ENCODE measurements around the gene BAIAP3. TPM values are rescaled to one million over a fixed set of nuclear protein-coding genes. Genes with fewer than 3 reads are reported as not detected.

The BAIAP3 gene
- total RNA-seq, 2 experiments from 2014 or later = 3.2 to 6.3 TPM

GRCh38 chr16:1285669-1286512 is 47.6 kb upstream of the BAIAP3 start:
- intact Hi-C loops (cut with micrococcal nuclease; ENCODE audit: unreplicated experiment) = no loop called here
- H3K79me2 ChIP-seq (ENCODE audit: insufficient read depth, low read depth, low read length) = no peaks in the 10 kb centered on the region
- H2AFZ ChIP-seq (ENCODE audit: low read length) = no peak overlapping the region
- no peaks in the 10 kb centered on the region for H3K9me3 ChIP-seq (ENCODE audit: low read length)
- no TSS peak for BruUV-seq (replicated peaks)
- no peaks in the 10 kb centered on the region for H3K4me1 ChIP-seq (ENCODE audit: insufficient read depth, low read length, poor library complexity, severe bottlenecking)
- H3K9me2 ChIP-seq (ENCODE audit: insufficient read depth, low read length) = no peaks in the 10 kb centered on the region
- no peak overlapping the region for H3K4me3 ChIP-seq (ENCODE audit: low read depth, low read length, poor library complexity, severe bottlenecking)
- no peak overlapping the region for H3K4me2 ChIP-seq (ENCODE audit: low read length)
- TF ChIP-seq EZH2phosphoT487 (IDR thresholded peaks at IDR 0.05; ENCODE audit: borderline replicate concordance, low read depth, low read length) (no peak), CTCF (conservative IDR thresholded peaks at IDR 0.05; ENCODE audit: low read length) (no peak)
- POLR2A ChIA-PET = no interaction called here
- H3K27ac ChIP-seq (ENCODE audit: low read depth, low read length, poor library complexity, severe bottlenecking) = no peak overlapping the region
- H3K36me3 ChIP-seq (ENCODE audit: insufficient read depth, low read length) = no peaks in the 10 kb centered on the region
- DNase-seq (ENCODE audit: low spot score) = no peak
- no peaks in the 10 kb centered on the region for H4K20me1 ChIP-seq (ENCODE audit: insufficient read depth, low read length)
- CTCF ChIA-PET (ENCODE audit: unreplicated experiment) = no interaction called here

- ChIA-PET CTCF (ENCODE audit: unreplicated experiment) (no interaction called here), POLR2A (no interaction called here)
- Histone ChIP-seq H2AFZ (ENCODE audit: low read length) (no peak overlapping the region), H3K4me3 (ENCODE audit: low read depth, low read length, poor library complexity, severe bottlenecking) (no peak overlapping the region), H3K9me3 (ENCODE audit: low read length) (no peaks in the 10 kb centered on the region), H3K27ac (ENCODE audit: low read depth, low read length, poor library complexity, severe bottlenecking) (no peak overlapping the region), H3K4me1 (ENCODE audit: insufficient read depth, low read length, poor library complexity, severe bottlenecking) (no peaks in the 10 kb centered on the region), H3K79me2 (ENCODE audit: insufficient read depth, low read depth, low read length) (no peaks in the 10 kb centered on the region), H3K9me2 (ENCODE audit: insufficient read depth, low read length) (no peaks in the 10 kb centered on the region), H3K4me2 (ENCODE audit: low read length) (no peak overlapping the region), H3K36me3 (ENCODE audit: insufficient read depth, low read length) (no peaks in the 10 kb centered on the region), H4K20me1 (ENCODE audit: insufficient read depth, low read length) (no peaks in the 10 kb centered on the region)
- BruUV-seq (replicated peaks) = no TSS peak
- DNase-seq (ENCODE audit: low spot score) = no peak
- no peak for TF ChIP-seq EZH2phosphoT487 (IDR thresholded peaks at IDR 0.05; ENCODE audit: borderline replicate concordance, low read depth, low read length)
- TF ChIP-seq CTCF (conservative IDR thresholded peaks at IDR 0.05; ENCODE audit: low read length) = no peak
- intact Hi-C loops (cut with micrococcal nuclease; ENCODE audit: unreplicated experiment) = no loop called here
Observed at GRCh38 chr16:1286513-1287094, 46.8 kb upstream of the BAIAP3 start.

Measured in OCI-LY7 (cell line).